Measurements from ENCODE around the gene LYRM2.
A peak's percentile ranks its signal among the peaks of the same experiment; 100 is the strongest.

LYRM2 gene

GRCh38 chr6:89638320-89639195 lies at the start of gene LYRM2:
TSS of gene LYRM2 (minus strand) at chr6:89638747. CDS start at chr6:89638716, 31 bp downstream.
- peak; percentile 76 to 100 (median 92) for DNase-seq

- no peak for DNase-seq
These were observed 49.8 kb upstream of the LYRM2 start for GRCh38 chr6:89688328-89688727.

GRCh38 chr6:89685311-89685710 lies 46.8 kb upstream of the LYRM2 start:
- no peak for DNase-seq

- DNase-seq, result no peak
These were observed 44.4 kb upstream of the LYRM2 start for GRCh38 chr6:89682991-89683390.

GRCh38 chr6:89681983-89682564 lies 43.5 kb upstream of the LYRM2 start:
- no peak for DNase-seq

GRCh38 chr6:89680551-89680950 lies 42.0 kb upstream of the LYRM2 start:
- DNase-seq, result no peak

- no peak for DNase-seq
These were observed 41.6 kb upstream of the LYRM2 start for GRCh38 chr6:89680150-89680549.

- DNase-seq, result peak in 1 of 56 donors; percentile 6
These were observed 40.9 kb upstream of the LYRM2 start for GRCh38 chr6:89679215-89680120.

GRCh38 chr6:89678531-89678930 lies 40.0 kb upstream of the LYRM2 start:
- no peak for DNase-seq

- DNase-seq, result peak in 2 of 56 donors; percentile 17 to 24
These were observed 37.6 kb upstream of the LYRM2 start for GRCh38 chr6:89675949-89676748.

GRCh38 chr6:89670935-89671565 lies 32.5 kb upstream of the LYRM2 start:
- DNase-seq, result no peak

- DNase-seq, result no peak
These were observed 30.5 kb upstream of the LYRM2 start for GRCh38 chr6:89669002-89669401.

- no peak for DNase-seq
These were observed 29.5 kb upstream of the LYRM2 start for GRCh38 chr6:89667872-89668556.

GRCh38 chr6:89662659-89663223 lies 24.2 kb upstream of the LYRM2 start:
- no peak for DNase-seq

GRCh38 chr6:89661559-89661958 lies 23.0 kb upstream of the LYRM2 start:
- no peak for DNase-seq

- DNase-seq, result no peak
These were observed 22.4 kb upstream of the LYRM2 start for GRCh38 chr6:89660981-89661380.

GRCh38 chr6:89657445-89658158 lies 19.1 kb upstream of the LYRM2 start:
- DNase-seq, result no peak

- no peak for DNase-seq
These were observed 16.6 kb upstream of the LYRM2 start for GRCh38 chr6:89655122-89655521.

GRCh38 chr6:89650579-89650978 lies 12.0 kb upstream of the LYRM2 start:
- no peak for DNase-seq
